Measurements from ENCODE around the gene LINGO3.

LINGO3 gene

DNA sequence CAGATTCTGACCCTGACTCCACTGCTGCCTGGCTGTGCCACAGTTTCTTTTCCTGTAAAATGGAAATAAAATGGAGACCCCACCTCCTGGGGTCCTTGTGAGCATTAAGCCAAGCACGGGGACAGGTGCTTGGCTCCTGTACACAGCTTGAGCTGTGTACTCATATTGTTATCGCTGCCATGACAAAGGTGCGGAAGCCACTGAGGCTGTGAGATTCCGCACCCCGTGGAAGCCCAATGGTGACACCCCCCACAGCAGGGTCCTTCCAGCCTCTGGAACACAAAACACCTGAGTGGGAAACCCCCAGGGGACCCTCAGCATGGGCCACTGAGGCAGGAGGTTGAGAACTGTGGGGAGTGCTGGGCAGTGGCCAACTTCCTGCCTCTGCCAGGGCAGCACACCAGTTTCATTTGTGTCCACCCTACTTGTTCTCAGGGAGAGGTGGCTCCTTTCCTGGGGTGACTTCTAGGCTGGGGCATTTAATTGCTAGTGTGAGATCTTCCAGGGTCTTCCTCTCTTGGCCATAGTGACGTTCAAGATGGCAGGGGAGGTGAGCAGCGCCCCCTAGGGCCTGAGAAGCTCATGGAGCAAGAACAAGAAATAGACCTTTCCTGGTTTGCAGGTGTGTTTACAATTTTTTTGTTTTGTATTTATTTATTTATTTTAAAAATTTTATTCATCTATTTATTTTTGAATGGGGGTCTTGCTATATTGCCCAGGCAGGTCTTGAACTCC, 46.3 kb downstream of the LINGO3 start:
- DNase-seq (ENCODE audit: low read depth) = no peak

DNA sequence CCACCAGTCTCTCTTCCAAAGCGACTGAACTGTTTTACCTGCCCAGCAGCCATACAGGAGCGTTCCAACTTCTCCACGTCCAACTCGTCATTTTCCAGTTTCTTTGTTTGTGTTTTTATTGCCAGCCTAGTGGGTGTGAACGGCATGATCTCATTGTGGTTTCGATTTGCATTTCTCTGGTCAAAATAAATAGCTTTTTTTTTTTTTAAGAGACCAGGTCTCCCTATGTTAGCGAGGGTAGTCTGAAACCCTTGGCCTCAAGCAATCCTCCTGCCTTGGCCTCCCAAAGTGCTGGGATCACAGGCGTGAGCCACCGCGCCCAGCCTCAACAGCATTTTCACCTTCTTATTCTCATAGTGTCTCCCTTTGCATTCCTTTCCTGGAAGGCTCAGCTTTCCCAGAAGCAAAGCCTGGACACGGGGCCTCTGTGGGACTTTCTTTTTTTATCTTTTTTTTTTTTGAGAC, 47.6 kb downstream of the LINGO3 start:
- DNase-seq (ENCODE audit: low read depth) = no peak

DNA sequence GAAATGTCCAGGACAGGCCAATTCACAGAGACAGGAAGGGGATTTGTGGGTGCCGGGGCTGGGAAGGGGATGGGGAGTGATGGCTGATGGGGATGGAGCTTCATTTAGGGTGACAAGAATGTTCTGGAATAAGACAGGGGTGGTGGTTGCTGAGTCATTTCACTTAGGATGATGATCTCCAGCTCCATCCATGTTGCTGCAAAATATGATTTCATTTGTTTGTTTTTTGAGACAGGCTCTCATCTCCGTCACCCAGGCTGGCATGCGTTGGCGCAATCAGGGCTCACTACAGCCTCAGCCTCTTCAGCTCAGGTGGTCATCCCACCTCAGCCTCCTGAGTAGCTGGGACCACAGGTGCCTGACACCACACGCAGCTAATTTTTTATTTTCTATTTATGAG, 48.6 kb downstream of the LINGO3 start:
- no peak for DNase-seq (ENCODE audit: low read depth)
